ENCODE data around the gene CEP131.

The CEP131 gene

GRCh38 chr17:81187120-81187519 is 35.6 kb downstream of the CEP131 start:
- no peak for DNase-seq (ENCODE audit: low read depth)

DNA sequence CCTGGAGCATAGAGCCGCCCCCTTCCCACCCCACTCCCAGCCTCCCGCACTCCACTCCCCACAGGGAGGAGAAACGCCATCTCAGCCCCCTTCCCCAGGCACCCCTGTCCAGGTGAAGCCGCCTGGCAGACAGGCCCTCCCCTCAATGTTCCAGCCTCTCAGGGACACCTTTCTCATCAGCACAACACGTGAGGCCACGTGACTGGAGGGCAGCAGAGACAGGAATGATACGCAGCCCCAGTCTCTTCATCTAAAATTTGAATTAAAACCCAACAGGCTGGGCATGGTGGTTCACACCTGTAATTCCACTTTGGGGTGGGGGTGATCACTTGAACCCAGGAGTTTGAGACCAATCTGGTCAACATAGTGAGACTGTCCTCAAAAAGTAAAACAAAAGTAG is 36.6 kb downstream of the CEP131 start:
- DNase-seq (ENCODE audit: low read depth): no peak

GRCh38 chr17:81184555-81184954 is 38.2 kb downstream of the CEP131 start:
- no peak for DNase-seq (ENCODE audit: low read depth)

GRCh38 chr17:81183807-81184206 is 39.0 kb downstream of the CEP131 start:
- no peak for DNase-seq (ENCODE audit: low read depth)

DNA sequence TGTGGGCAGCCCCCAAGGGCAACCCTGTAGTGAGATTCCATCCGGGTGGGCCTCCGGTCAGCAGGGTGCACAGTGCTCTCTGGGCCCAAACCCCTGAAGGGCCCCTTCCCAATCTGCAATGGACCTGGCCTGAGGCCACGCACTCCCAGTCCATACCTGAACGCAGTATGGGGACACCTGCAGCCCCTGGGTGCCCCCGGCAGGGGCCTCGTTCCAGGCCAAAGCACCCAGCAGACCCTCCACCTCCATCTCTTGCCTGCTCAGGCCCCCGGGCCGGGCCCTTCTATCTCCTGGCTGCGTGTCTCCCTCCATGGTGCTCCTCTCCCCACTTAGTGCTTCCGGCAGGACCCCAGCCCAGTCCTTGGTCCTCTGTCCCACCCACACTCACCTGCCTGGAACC is 39.4 kb downstream of the CEP131 start:
- no peak for DNase-seq (ENCODE audit: low read depth)

DNA sequence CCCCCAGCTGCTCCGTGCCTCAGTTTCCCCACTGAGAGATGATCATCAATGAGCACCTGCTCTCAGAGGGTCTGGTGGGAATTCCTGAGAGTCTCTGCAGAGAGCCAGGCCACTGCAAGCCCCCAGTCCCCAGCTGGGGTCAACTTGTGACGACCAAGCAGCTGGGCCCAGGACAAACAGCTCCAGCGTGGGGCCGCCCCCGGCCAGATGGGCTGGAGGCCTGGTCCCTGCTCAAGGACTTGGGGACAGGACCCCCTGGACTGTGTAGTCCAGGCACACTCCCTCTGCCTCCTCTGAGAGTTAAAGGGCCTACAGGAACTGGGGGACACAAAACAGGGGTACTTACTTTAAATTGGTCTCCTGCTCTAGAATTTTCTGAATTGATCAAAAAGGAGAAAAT is 40.2 kb downstream of the CEP131 start:
- DNase-seq (ENCODE audit: low read depth): no peak

DNA sequence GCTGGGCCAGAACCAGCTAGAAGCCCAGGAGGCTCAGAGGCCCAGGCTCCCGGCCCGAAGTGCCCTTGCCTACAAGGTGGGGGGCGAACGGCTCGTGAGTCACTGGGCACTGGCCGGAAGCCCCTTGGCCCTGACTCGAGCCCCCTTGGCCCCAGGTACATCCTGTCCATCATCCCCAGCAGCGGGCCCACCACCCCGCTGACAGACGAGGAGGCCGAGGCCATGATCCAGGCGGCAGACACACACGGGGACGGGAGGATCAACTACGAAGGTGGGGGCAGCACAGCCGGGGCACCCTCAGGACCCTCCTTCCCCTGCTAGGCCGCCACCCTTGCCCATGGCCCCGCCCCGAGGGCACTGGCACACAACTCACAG is 41.0 kb downstream of the CEP131 start:
- DNase-seq (ENCODE audit: low read depth): no peak

- DNase-seq (ENCODE audit: low read depth): no peak
These were observed 41.6 kb downstream of the CEP131 start for GRCh38 chr17:81180836-81181810.

GRCh38 chr17:81179861-81180260 is 42.9 kb downstream of the CEP131 start:
- DNase-seq (ENCODE audit: low read depth): no peak

DNA sequence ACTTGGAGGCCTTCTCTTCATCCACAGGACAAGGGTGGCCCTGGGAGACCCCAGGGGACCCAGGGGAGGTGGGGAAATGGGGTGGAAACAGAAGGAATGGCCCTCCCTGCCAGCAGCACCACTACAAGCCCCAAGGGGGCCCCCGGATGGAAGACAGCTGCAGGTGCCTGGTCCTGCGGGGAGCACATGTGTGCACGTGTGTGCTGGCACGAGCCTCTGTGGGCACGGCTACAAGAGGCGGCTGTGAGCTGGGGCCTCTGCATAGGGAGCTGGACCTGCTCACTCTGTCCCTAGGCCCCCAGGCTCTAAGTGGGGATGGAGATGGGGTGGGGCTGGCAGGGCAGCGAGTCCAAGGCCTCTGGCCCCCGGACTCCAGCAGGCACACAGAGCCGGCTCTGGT is 43.5 kb downstream of the CEP131 start:
- no peak for DNase-seq (ENCODE audit: low read depth)

- DNase-seq (ENCODE audit: low read depth): no peak
These were observed 44.4 kb downstream of the CEP131 start for GRCh38 chr17:81178136-81179091.

DNA sequence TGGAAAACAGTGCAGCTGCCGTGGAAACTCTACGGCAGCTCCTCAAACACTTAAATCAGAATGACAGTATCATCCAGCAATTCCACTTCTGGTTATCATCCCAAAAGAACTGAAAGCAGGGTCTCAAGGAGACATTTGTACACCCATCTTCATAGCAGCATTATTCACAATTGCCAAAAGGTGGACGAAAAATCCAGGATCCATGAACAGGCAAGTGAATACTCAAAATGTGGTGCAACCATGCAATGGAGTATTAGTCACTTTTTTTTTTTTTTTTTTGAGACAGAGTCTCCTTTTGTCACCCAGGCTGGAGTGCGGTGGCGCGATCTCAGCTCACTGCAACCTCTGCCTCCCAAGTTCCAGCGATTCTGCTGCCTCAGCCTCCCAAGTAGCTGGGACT is 46.1 kb downstream of the CEP131 start:
- no peak for DNase-seq (ENCODE audit: low read depth)

GRCh38 chr17:81173762-81174155 is 49.0 kb downstream of the CEP131 start:
- no peak for DNase-seq (ENCODE audit: low read depth)

DNA sequence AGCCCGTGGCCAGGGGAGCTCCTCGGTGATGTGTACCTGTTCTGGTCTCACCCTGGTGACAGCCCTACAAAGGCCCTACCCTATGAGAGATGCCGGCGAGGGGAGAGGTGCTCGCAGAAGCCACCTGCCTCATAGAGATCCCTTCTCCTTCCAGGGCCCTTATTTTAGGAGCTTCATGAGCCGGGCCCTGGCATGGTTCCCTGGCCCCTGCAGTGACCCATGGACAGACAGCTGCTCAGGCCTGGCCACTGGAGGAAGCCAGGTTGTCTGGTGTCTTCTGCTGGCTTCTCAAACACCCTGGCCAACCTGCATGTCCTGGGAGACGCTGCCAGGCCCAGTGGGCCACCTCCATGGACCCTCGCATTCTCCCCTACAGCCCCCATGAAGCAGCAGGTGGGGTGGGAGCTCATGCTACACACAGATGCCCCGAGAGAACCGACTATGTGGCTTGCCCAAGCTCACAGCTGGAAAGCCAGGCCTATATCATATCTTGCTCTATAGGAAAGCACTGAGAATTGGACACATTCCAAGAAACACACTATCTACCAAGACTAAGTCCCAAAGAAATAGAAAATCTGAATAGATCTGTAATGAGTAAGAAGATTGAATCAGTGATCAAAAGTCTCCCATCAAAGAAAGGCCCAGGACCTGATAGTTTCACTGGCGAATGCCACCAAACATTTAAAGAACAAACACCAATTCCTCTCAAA is 49.6 kb downstream of the CEP131 start:
- no peak for DNase-seq (ENCODE audit: low read depth)

DNA sequence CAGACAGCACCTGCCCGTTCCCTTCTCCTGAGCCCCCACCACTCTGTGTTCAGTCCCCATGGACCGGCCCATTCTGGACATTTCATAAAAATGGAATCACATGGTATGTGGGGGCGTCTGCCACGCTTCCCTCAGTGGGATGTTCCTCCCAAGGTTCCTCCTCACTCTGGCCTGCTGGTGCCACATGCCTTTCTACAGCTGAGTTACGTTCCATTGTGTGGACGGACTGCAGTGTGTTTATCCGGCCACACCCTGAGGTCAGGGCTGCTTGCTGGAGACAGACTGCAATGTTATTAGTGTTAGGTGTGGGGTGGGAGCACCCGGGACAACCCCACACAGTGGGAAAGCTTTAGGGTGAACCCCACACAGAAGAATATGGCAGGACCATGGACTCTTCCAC is 50.8 kb downstream of the CEP131 start:
- DNase-seq (ENCODE audit: low read depth): no peak

- no peak for DNase-seq (ENCODE audit: low read depth)
These were observed 51.9 kb downstream of the CEP131 start for GRCh38 chr17:81170727-81171494.

DNA sequence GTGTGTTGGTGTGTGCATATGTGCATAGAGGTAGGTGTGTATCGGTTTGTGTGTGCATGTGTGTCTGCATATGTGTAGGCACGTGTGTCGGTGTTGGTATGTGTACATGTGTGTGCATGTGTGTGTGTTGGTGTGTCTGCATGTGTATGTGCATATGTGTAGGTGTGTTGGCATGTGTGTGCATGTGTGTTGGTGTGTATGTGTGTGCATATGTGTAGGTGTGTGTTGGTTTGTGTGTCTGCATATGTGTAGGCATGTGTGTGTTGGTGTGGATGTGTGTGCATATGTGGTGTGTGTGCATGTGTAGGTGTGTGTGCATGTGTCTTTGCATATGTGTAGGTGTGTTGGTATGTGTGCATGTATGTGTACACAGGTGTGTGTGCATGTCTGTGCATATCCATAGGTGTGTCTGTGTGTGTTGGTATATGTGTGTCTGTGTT is 52.9 kb downstream of the CEP131 start:
- DNase-seq (ENCODE audit: low read depth): no peak

DNA sequence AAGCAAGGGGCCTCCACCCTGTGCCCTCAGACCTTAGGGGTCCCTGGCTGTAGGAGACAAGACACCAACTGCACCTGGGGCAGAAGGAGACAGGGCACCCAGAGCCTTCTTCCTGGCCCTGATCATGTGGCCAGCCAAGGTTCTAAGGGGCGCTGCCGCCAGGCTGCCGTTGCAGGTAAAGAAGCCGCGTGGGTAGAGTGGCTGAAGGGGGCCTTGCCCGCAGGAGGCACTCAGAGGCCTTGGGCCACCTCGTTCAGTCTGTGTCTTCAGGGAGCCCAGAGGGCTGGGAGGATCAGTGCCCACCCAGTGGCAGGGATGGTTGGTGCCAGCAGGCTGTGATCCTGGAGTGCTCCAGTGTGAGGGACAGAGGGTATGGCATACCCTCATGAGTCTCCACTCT is 55.1 kb downstream of the CEP131 start:
- no peak for DNase-seq (ENCODE audit: low read depth)

DNA sequence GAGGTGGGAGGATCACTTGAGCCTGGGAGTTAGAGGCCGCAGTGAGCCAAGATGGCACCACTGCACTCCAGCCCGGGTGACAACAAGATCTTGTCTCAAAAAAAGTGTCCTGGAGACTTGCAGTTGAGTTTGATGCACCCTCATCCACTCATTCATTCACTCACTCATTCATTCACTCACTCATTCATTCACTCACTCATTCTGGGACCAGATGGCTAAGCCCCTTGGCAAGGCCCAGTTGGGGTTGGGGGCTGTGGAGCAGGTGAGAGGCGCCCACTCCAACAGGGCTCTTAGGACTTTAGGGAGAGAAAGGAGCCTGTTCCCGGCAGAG is 55.6 kb downstream of the CEP131 start:
- DNase-seq (ENCODE audit: low read depth): no peak

DNA sequence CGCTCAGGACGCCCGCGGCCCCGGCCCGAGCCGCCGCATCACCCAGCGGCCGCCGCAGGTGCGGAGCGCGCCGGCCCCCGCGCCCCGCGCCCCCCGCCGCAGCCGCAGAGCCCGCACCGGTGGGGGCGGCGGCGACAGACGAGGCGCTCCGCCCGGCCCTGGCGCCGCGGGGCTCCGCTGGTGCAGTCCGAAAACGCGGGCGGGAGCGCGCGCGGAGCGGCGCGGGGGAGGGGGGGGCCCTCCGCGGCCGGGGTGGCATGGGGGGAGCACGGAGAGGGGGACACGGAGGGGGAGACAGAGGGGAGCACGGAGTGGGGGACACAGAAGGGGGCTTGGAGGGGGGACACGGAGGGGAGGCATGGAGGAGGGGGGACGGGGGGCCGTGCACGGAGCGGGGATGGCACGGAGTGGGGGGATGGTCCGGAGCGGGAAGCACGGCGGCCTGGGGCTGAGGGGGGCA is 56.7 kb downstream of the CEP131 start, which contains the start of gene AATK:
Gene AATK, minus strand, starts transcription at position 189 of the 460 bp plus-strand sequence. CDS start 229 bp downstream, outside the sequence.
- no peak for DNase-seq (ENCODE audit: low read depth)
